Stimulated activated CD8-positive, alpha-beta memory T cell treated with anti-CD3 and anti-CD28 coated beads, Interleukin-15, amount 100 ng/mL, for 24 hours (primary cell): ENCODE results near the gene VWCE.

Experiments used
- DNase-seq: peaks from one replicate; pipeline ENCODE4 v3.0.0-alpha.2; 2020; ENCODE audit warnings: low read depth

Gene VWCE

GRCh38 chr11:61329871-61330270, 34.8 kb upstream of the VWCE start:
- DNase-seq = no peak

DNA sequence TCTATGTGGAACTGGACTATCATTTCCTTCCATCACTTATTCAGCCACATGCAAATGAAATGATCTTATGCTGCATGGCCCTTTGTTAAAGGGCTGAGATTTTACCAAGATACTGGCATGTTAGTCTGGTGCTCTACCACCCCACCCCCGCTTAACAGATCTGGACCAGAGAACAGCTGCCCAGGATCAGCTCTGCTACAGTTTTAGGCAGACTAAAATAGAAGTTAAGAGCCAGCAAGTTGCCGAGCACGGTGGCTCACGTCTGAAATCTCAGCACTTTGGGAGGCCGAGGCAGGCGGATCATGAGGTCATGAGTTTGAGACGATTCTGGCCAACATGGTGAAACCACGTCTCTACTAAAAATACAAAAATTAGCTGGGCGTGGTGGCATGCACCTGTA, 33.2 kb upstream of the VWCE start:
- DNase-seq = no peak

- no peak for DNase-seq
Observed at GRCh38 chr11:61327669-61328071, 32.6 kb upstream of the VWCE start.

GRCh38 chr11:61325649-61326414, 30.7 kb upstream of the VWCE start:
- no peak for DNase-seq

DNA sequence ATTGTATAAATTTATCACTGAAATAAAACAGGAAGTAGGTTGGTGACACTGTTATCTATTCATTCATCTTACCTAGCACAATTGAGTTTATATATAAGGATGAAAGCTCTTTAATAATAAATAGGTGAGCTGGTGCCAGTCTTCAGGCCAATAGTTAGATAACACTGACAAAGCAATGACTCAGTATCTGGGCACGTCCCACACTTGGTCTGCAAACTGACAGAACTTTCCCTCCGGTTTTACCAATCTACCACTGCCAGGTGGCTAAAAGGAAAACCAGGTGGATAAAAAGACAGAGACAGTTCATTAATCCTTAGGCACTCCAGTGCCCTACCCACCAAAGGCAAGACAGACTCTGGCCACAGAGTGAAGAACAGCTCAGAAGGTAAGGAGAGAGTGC, 20.1 kb upstream of the VWCE start:
- DNase-seq = no peak

- no peak for DNase-seq
Observed at GRCh38 chr11:61310749-61311148, 15.6 kb upstream of the VWCE start.

DNA sequence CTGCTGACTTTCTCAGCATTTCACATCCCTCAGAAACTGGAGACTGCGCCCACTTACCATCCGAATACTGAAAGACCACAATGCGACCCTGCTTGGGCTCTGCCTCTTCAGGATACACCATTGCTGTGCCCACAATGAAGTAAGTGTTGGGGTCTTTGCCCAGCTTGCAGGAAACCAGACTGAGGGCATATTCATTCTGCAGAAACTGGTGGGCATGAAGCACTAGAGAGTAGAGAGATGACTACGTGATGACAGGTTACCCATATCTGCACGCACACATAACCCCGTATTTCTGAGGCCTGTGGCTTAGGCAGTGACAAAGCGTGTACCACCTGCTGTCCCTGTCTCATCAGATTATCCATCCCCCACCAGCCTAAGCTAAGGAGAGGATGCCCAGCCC, 14.6 kb upstream of the VWCE start:
- no peak for DNase-seq

GRCh38 chr11:61309141-61309540, 14.0 kb upstream of the VWCE start:
- no peak for DNase-seq

DNA sequence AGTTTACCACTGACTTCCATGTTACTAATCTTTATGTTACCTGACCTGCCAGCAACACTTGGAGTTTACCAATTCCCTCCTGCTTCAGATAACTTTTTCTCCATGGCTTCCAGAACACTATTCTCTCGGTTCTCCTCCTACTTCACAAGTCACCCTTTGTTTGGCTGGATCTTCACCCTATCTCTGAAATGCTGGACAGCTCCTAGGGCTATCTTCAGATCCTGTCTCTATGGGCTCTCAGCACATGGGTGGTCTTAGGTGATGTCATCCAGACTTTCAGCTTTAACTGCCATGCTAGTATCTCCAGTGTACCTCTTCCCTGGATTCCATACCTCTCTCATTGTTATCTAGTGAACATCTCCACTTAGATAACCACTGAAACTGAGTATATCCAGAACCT, 12.2 kb upstream of the VWCE start:
- DNase-seq = no peak

DNA sequence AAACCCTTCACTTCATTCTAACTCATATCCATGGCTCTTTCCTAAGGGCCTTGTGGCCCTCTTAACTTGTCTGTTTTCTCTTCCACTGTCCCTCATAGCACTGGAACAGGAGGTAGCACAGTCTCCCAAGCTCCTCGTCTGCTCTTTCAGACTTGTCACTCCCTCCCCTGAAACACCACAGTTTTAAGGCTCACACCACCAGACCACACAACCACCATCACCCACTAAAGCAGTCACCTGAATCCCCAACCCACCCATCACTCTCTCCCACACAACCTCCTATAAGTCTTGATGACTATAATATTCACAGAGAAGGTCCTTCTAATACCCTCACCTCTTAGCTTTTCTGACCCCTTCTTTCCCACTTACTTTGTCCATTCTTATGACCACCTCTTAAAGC, 11.1 kb upstream of the VWCE start:
- no peak for DNase-seq

GRCh38 chr11:61305417-61305816, 10.3 kb upstream of the VWCE start:
- no peak for DNase-seq

DNA sequence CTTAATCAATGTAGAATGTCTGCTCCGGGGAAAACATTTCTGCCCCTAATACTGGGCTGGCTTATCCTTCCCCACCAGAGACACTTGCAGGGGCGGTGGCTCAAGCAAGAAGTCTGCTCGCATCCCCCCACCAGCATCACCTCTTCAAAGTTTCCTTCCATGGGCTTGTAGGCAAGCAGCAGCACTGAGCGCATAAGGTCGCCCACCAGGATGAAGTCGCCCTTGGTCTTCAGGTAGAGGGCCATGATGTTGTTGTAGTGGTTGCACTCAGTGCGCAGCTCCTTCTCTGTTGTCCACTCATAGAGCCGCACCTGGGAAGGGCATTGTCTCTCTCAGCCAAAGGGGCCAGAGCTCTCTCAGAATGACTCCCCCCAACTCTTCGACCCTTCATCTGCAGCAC, 8.6 kb upstream of the VWCE start:
- DNase-seq = no peak

DNA sequence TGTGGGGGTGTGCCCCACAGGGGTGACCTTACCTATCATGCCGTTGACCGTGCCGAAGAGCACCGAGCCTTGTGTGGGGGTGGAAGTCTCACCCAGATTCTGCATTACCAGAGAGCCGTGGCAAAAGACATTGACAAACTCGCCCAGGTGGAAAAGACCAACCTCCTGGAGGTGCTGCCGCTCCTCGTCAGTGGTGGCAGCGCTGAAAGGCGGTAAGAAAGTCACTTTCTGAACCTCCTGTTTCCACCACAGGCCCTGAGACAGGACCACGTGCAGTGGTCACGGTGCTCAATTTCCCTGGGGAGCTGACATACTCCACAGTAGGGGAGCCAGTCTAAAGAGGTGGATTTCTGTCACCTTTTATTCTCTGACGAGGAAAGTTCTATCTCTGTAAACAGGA, 7.4 kb upstream of the VWCE start:
- no peak for DNase-seq

DNA sequence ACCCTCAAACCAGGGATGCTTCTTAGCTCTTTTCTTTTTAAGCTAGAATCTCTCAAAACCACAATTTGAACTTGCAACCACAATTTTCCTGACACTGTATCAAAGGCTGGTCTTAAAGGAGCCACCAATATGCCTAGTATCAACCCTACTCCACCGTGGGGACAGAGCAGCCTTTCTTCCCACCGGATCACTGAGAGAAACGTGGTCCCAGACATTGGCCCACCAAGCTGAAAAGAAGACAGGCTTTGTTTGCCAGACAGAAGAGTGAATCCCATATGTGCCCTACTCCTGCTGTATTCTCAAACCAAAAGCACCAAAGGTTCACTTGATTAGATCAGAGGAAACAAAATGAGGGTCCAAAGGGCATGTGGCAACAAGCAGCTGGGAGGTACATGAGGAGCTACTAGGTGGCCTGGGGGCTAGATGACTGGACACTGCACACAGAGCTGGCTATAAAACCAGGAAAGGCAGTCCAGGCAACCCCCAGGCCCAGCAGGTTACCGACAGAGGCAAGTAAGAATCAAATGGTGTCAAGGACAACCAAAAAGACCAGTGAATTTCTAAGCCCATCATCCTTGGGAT, 3.6 kb upstream of the VWCE start:
- DNase-seq = no peak

GRCh38 chr11:61297746-61298145, 2.6 kb upstream of the VWCE start:
- DNase-seq = no peak

DNA sequence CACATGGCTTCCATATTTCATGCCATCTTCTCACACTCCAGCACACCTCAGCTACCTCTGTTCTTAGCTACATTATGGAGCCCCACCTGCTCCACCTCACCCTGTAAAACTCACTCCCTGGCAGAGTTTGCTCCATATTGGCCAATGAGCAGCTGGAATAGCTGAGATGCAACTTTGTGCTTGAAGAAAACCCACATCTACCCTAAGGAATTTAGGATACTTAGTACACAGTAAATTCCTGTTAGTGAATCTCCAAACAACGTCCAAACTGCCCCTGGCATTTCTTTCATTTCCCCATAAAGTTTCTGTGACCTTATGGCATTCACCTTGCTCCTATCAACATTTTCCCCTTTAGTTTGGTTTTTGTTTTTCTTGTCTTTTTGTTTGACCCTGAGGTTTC, 2.2 kb upstream of the VWCE start:
- DNase-seq = no peak

DNA sequence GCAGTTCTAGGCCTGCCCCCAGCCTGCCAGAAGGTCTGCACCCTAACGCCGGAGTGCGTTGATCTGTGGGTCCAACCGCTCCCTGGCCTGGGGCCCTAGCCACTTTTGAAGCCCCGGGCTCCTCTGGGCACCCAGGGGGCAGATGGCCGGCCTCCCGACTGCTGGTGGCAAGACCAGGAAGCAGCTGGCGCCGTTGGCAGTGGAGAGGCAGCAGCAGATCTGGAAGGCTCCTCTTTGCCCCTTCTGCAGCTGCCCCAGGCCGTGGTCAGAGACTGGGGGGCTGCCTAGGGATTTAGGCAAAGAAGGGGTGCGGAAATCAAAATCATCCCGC, 445 bp upstream of the VWCE start:
- DNase-seq = no peak

- DNase-seq = peak; percentile 38
Observed at GRCh38 chr11:61293867-61294716, 1.0 kb downstream of the VWCE start.

DNA sequence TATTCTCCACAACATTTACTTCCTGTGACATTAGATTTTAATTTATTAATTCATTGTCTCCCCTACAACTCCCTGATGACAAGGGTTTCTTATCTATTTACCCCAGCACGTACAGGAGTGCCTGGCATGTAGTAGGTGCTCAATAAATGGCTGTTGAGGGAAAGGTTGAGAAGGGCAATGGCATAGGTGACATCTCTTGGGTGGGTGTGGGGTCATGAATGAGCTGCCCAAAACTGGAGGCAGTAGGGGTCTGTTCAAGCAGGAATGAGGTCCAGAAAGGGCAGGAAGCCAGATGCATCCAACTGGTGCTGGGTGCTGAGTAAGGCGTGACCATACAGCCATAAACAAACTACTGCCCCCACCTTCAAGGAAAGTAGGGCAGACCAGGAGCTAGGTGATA, 2.8 kb downstream of the VWCE start:
- DNase-seq = no peak

DNA sequence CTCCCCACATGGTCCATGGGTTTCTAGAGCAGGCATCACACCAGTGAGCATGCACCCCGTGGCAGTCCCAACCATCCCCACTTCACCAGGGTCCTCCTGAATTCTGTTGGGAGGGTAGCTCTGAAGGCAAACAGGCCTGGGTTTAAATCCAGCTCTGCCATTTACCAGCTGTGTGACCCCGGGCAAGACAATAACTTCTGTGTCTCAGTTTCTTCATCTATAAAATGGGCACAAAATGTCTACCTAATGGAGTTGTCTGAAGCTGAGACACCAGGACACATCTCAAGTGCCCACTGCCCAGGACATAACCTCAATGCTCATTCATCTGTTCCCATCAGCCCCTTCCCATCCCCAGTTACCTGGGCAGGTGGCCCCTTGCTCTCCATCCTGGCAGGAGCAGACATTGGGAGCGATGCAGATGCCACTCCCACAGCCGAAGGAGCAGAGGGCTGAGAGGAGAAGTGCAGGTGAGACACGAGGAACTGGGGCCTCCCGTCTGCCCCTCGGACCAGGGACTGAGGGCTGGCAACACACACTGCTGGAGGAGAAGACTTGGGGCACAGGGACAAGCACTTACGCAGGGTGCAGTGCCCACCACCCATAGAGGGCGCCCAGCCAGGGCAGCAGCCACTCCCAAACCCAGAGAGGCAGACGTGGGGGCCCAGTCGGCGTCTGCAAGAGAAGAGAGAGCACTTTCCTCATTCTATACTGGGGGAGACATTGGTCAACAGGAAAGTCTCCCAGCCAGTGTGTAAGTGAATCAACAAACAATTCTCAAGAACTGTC, 4.0 kb downstream of the VWCE start:
- DNase-seq = no peak

- DNase-seq = no peak
Observed at GRCh38 chr11:61287338-61287977, 7.7 kb downstream of the VWCE start.

GRCh38 chr11:61283613-61284012, 11.5 kb downstream of the VWCE start:
- no peak for DNase-seq
